Heart right ventricle (tissue), 16 donors: Measurements from ENCODE around the gene ADAM10. TPM values are rescaled to one million over a fixed set of nuclear protein-coding genes. Genes with fewer than 3 reads are reported as not detected.

Experiments
- ATAC-seq, 8 donors: fragments of 200-7000 bp; cut with Tn5 transposase; one replicate each; pipeline ENCODE4 v1.9.1; 2020; ENCODE audit warnings: mild to moderate bottlenecking in 8 of 8, moderate library complexity in 8 of 8, moderate number of reproducible peaks in 1 of 8
- DNase-seq, 2 donors: peaks; one replicate each; pipeline ENCODE4 v3.0.0-alpha.2; 2020
- H3K27ac ChIP-seq, 10 donors: fragments of 200-600 bp; sonication (generic) in 2 of 10; one replicate each; pipeline versions ENCODE4 v1.5.0 to v1.8.0; 2020 to 2022; ENCODE audit warnings: mild to moderate bottlenecking in 3 of 10
- H3K27me3 ChIP-seq, 7 donors: fragments of 200-600 bp; one replicate each; pipeline ENCODE4 v1.8.0; 2021 to 2022; ENCODE audit warnings: mild to moderate bottlenecking in 2 of 7
- H3K36me3 ChIP-seq, 9 donors: fragments of 200-600 bp; sonication (generic) in 1 of 9; one replicate each; pipeline versions ENCODE4 v1.5.0 to v1.8.0; 2020 to 2022; ENCODE audit warnings: mild to moderate bottlenecking in 2 of 9
- H3K4me1 ChIP-seq, 9 donors: fragments of 200-600 bp; sonication (generic) in 1 of 9; one replicate each; pipeline versions ENCODE4 v1.5.0 to v1.8.0; 2020 to 2022; ENCODE audit warnings: mild to moderate bottlenecking in 4 of 9
- H3K4me3 ChIP-seq, 10 donors: fragments of 200-600 bp; sonication (generic) in 2 of 10; one replicate each; pipeline versions ENCODE4 v1.5.0 to v1.8.0; 2020 to 2022; ENCODE audit warnings: mild to moderate bottlenecking in 7 of 10, moderate library complexity in 2 of 10
- H3K9me3 ChIP-seq, 11 donors: fragments of 200-600 bp in 10 of 11; sonication (generic) in 2 of 11; one replicate each; pipeline versions ENCODE4 v1.5.0 to v1.8.0; 2013 to 2022; ENCODE audit warnings: mild to moderate bottlenecking in 2 of 11, control low read depth in 1 of 11, moderate library complexity in 1 of 11
- WGBS, 2 donors: extraction: QIAGEN DNeasy Blood & Tissue Kit; methylation state at CpG; one replicate each; pipeline ENCODE4 v1.1.7; 2013; ENCODE audit warnings: inconsistent platforms in 1 of 2; 5-methylcytosine and 5-hydroxymethylcytosine counted together
- intact Hi-C, 10 donors: fragments of 100-400 bp; cut with DNase I; formaldehyde crosslinking; loops; one replicate each; pipeline versions ENCODE4 v1.11.1 to v1.14.2; 2022
- polyA plus RNA-seq, 2 donors: library from polyadenylated mRNA; stranded (reverse); fragments of 200-250 nt; gene quantifications; one replicate each; pipeline ENCODE4 v1.2.3, GENCODE V29; 2013
- total RNA-seq, 10 donors: library from RNA; stranded (reverse); fragmentation: NEBNext Ultra II Directional in 3 of 10; extraction: Animal tissue kit (Norgen Biotek cat#: 25700) in 3 of 10; gene quantifications; one replicate each; pipeline versions ENCODE4 v1.2.1 to v1.2.4, GENCODE V29; 2021 to 2023
- TF ChIP-seq, protein P1 (sequence below), 9 donors: fragments of 200-600 bp; sonication (generic) in 2 of 9; IDR thresholded peaks; one replicate each; pipeline versions ENCODE4 v1.5.0 to v1.8.0; 2021 to 2022; ENCODE audit warnings: antibody characterized with exemption in 9 of 9, mild to moderate bottlenecking in 5 of 9, moderate library complexity in 1 of 9
- donor health status: Arrhythmogenic right ventricular cardiomyopathy.
- donor health status: ischemic (EF 13 %, LVEDD 7.1; RV severe dilation, severe dysfunction).
- donor health status: healthy with polysubstance abuse.
- donor health status: DM: no; HTN: yes; CAD: no.
- donor health status: DM: no; HTN: no; CAD: no.
- donor health status: ischemic (EF 25% LVEDD 6.9; RV normal size, moderate dysfunction).
- donor health status: ischemic (EF 25% LVEDD 5.7; RV mildly dilated, moderate dysfunction).
- donor health status: healthy.
- donor health status: DM: yes; HTN: yes; CAD: no.
- donor health status: Ischemic cardiomyopathy.
- donor health status: ischemic (EF 35%, LVEDD 5.7; RV mildly dilated, moderate dysfunction).
- donor health status: nonischemic (EF 11% LVEDD 7.7; RV severe dilation, severe dysfunction).
- donor health status: DM: yes; HTN: yes; CAD: no.
- donor health status: PGD.
- donor health status: ischemic (EF 29% LVEDD 5.4; RV normal size, mild dysfunction).
- donor health status: nonischemic (EF 23%, LVEDD 6.1; RV moderate dilation, normal function).

ADAM10 gene
- total and polyA plus RNA-seq, 12 donors: 10.2 to 110 (median 80.1) TPM

- intact Hi-C loops: loop anchor here in 1 of 10 donors (10.0 kb wide), 1 partner anchor 326 kb away; no protein-coding TSS in a partner anchor
- ATAC-seq (no peak), DNase-seq (no peak)
- TF ChIP-seq, protein P1, sequence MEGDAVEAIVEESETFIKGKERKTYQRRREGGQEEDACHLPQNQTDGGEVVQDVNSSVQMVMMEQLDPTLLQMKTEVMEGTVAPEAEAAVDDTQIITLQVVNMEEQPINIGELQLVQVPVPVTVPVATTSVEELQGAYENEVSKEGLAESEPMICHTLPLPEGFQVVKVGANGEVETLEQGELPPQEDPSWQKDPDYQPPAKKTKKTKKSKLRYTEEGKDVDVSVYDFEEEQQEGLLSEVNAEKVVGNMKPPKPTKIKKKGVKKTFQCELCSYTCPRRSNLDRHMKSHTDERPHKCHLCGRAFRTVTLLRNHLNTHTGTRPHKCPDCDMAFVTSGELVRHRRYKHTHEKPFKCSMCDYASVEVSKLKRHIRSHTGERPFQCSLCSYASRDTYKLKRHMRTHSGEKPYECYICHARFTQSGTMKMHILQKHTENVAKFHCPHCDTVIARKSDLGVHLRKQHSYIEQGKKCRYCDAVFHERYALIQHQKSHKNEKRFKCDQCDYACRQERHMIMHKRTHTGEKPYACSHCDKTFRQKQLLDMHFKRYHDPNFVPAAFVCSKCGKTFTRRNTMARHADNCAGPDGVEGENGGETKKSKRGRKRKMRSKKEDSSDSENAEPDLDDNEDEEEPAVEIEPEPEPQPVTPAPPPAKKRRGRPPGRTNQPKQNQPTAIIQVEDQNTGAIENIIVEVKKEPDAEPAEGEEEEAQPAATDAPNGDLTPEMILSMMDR (IDR thresholded peaks at IDR 0.05): no peak
- Histone ChIP-seq H3K4me1 (peaks cover 0 to 9% (median 0%) of the 10 kb centered on the region in 9 donors), H3K27ac (no peak overlapping the region), H3K4me3 (no peak overlapping the region), H3K9me3 (no peaks in the 10 kb centered on the region), H3K27me3 (no peaks in the 10 kb centered on the region), H3K36me3 (peaks cover 0 to 29% (median 0%) of the 10 kb centered on the region in 9 donors)
- WGBS, 2 donors: 27 to 40% methylated on average over 1 of the region's 1 CpG
These were observed 158.6 kb downstream of the ADAM10 start for GRCh38 chr15:58590926-58591325.

GRCh38 chr15:58590236-58590635, 159.3 kb downstream of the ADAM10 start:
- intact Hi-C loops: loop anchor here in 1 of 10 donors (10.0 kb wide), 1 partner anchor 325 kb away; no protein-coding TSS in a partner anchor
- Histone ChIP-seq H3K4me3 (no peak overlapping the region), H3K27ac (no peak overlapping the region), H3K36me3 (peaks cover 0 to 22% (median 0%) of the 10 kb centered on the region in 9 donors), H3K4me1 (peaks cover 0 to 14% (median 3%) of the 10 kb centered on the region in 9 donors), H3K27me3 (no peaks in the 10 kb centered on the region), H3K9me3 (no peaks in the 10 kb centered on the region)
- no peak for DNase-seq
- 73 to 92% methylated on average over 1 of the region's 1 CpG for WGBS, 2 donors
- TF ChIP-seq, protein P1 (IDR thresholded peaks at IDR 0.05): no peak
- no peak for ATAC-seq

DNA sequence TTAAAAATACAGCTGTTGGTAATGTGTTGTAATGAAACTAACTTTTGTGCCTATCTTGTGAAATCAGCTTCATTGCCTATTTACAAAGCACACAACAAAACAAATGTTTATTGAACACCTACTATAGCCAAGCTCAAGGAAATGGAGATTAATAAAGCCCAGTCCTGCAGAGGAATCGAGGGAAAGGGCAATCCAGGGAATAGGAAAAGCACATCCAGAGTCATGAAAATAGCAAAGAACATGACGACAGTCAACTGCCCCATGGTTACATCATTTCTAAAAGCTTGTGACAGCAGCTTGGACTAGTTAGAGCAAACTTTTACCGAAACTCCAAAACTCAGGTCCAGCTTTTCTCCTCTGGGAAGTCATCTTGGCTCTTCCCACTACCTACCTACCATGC, 160.5 kb downstream of the ADAM10 start:
- 83 to 92% methylated on average over 3 of the region's 3 CpGs for WGBS, 2 donors
- H3K27ac ChIP-seq: no peak overlapping the region
- peaks cover 0 to 10% (median 0%) of the 10 kb centered on the region in 9 donors for H3K36me3 ChIP-seq
- peak in 1 of 8 donors; percentile 25 for ATAC-seq
- DNase-seq: no peak
- no peaks in the 10 kb centered on the region for H3K27me3 ChIP-seq
- TF ChIP-seq, protein P1 (IDR thresholded peaks at IDR 0.05): no peak
- H3K4me3 ChIP-seq: no peak overlapping the region
- intact Hi-C loops: loop anchor here in 1 of 10 donors (5.0 kb wide), 1 partner anchor 317 kb away; no protein-coding TSS in a partner anchor
- H3K4me1 ChIP-seq: peaks cover 0 to 23% (median 8%) of the 10 kb centered on the region in 9 donors
- no peaks in the 10 kb centered on the region for H3K9me3 ChIP-seq

GRCh38 chr15:58588096-58588495, 161.4 kb downstream of the ADAM10 start:
- Histone ChIP-seq H3K27me3 (no peaks in the 10 kb centered on the region), H3K9me3 (peaks cover 0 to 6% (median 0%) of the 10 kb centered on the region in 11 donors), H3K4me1 (peaks cover 0 to 23% (median 8%) of the 10 kb centered on the region in 9 donors), H3K4me3 (no peak overlapping the region), H3K27ac (no peak overlapping the region), H3K36me3 (peaks cover 0 to under 1% (median 0%) of the 10 kb centered on the region in 9 donors)
- WGBS, 2 donors: 78 to 84% methylated on average over 1 of the region's 1 CpG
- ATAC-seq (peak in 3 of 8 donors; percentile 41 to 42 (median 41)), DNase-seq (no peak)
- intact Hi-C loops: loop anchor here in 1 of 10 donors (5.0 kb wide), 1 partner anchor 316 kb away; no protein-coding TSS in a partner anchor
- TF ChIP-seq, protein P1 (IDR thresholded peaks at IDR 0.05): no peak
